Measurements from ENCODE around the gene ISG20L2.
A peak's percentile ranks its signal among the peaks of the same experiment; 100 is the strongest.

The ISG20L2 gene

GRCh38 chr1:156740237-156740740, 11.7 kb upstream of the ISG20L2 start:
- DNase-seq, result no peak

DNA sequence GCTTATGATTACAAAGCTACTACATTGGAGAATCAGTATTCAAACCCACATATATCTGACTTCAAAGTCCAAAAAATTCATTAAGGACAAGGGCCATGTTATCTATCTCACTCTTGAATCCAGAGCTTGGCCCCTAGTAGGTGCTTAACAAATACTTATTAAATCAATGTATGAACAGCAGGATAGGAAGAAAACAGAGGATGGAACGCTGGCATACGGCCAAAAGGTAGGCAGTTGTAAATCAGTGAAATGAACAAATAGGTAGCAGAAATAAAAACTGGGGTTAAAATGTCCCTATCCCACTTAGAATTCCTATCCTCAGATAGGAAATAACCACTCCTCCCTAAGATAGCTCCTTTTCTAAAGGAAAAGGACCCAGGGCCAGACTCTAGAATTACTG, 10.3 kb upstream of the ISG20L2 start:
- DNase-seq, result no peak

DNA sequence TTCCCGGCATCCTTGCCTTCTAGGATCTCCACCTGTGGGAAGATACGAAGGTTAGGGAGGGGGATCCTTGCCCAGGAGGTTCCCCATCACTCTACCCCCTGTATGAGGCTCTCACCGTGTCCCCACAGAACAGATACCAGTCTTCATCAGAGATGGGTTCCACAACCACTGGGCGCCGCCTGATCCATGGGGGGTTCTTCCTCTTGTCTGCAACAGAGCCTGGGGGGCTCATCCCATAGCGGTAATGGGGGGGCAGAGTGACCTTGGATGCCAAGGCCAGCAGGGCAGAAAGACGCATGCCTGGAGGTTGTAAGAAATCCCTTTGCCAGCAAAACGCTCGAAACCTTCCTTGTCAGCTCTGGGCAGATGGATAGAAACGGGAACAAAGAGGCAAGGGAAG, 9.8 kb upstream of the ISG20L2 start:
- DNase-seq, result no peak

DNA sequence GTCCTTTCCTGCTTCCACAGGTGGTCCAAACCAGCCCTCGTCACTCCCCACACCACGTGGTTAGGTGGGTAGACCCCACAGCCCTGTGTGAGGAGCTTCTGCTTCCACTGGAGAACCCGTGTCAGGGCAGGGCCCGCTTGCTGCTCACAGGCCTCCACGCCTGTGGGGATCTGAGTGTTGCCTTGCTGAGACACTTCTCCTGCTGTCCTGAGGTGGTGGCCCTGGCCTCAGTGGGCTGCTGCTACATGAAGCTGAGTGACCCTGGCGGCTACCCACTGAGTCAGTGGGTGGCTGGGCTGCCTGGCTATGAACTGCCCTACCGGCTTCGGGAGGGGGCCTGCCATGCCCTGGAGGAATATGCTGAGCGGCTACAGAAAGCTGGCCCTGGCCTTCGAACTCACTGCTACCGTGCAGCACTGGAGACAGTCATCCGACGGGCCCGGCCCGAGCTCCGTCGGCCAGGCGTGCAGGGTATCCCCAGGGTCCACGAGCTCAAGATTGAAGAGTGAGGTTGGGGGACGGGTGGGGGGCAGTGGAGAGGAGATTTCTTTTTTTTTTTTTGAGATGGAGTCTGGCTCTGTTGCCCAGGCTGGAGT, 5.5 kb upstream of the ISG20L2 start:
- DNase-seq, result no peak

DNA sequence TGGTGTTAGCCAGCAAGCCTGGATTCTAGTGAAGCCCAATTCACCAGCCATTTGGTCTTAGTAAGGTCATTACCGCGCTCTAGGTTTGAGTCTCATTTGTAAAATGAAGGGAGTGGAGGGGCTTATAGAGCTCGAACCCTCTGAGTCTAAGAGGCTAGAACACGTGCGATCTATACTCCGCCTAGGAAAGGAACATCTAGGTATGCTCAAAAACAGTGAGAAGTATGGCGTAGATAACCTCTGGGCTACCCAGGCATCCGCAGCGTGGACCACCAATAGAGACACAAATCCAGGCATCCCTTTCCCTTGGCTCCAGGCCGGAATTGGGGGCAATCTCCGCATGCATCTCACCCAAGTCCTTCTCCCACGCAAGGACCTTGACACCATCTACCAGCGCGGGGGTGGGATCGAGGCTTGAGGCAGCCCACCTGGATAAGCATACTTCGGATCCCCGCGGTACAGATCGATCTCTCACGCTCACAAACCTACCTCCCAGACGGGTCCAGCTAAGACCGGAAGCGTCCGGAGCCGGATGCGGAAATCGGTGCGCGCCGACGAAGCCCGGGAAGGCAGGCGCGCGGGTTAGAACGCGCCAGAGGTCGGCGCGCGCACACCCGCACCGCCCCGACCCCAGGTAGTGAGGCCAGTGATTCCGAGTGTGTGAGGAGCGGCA, 504 bp downstream of the ISG20L2 start, which contains the start of gene METTL25B:
Gene METTL25B, plus strand, starts transcription at position 544 of the 673 bp plus-strand sequence. CDS start 636 bp downstream, outside the sequence.
- DNase-seq, result no peak

- no peak for DNase-seq
These were observed 1.1 kb downstream of the ISG20L2 start for GRCh38 chr1:156727492-156727891.

GRCh38 chr1:156726549-156727226, 1.9 kb downstream of the ISG20L2 start:
- DNase-seq, result no peak

DNA sequence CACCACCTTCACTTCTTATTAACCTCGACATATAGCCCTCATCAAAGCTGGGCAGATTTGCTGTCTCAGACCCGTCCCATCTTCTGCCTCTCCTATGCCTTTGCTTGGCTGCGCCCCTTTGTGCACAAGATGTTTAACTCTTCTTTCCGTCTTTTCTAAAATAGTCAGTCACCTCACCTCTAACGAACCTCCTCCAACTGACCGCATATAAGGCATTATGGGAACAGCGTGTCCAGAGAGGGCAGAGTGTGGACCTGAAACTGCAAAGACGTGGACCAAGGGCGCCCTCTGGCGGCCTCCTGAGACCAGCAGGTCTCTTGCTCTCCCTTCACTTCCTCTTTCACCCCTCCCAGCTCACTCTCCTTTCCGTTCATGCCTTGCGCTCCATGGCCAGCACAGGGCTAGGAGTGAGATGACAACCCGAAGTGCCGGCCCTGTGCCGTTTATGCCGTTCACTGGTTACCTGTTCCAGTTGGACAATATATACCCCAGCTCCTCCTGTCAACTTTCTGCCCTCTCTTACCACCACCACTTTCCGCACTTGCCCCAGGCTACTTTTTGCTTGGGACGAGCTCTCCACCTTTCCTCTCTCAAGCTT, 2.8 kb downstream of the ISG20L2 start:
- peak; percentile 93 for DNase-seq

DNA sequence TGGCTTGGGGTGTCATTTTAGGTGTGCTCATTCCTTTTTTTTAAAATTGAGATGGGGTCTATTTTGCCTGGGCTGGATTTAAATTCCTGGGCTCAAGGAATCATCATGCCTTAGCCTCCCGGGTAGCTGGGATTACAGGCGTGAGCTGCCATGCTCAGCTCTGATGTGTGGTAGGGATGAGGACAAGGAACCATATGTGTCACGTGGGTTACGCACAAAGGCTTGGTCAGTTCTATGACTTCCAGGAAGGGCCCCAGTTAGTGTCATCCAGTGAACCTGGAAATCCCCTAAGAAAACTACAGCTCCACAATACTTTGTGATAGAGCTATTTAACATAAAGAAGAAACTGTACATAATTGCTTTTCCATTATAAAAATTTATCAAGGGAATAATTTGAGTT, 7.0 kb downstream of the ISG20L2 start:
- no peak for DNase-seq

DNA sequence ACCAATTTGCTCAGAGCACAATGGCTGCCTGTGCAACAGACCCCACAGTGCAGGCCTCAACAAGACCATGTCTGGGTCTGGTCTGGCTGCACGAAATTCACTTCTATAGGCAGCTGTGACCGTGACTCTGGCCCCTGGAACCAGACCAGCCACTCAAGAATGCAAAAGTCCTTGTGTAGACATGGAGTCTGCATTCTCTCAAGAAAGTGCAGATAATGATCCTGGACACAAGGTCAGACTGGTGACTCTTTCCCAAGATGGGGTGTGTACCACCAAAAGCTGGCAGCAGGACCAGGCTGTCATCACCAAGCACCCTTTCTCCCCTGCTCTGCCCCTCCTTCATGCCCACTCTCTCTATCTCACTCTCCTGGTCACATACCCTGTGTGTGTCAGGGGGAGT, 7.4 kb downstream of the ISG20L2 start:
- DNase-seq, result no peak

- DNase-seq, result no peak
These were observed 11.2 kb downstream of the ISG20L2 start for GRCh38 chr1:156717351-156717750.

DNA sequence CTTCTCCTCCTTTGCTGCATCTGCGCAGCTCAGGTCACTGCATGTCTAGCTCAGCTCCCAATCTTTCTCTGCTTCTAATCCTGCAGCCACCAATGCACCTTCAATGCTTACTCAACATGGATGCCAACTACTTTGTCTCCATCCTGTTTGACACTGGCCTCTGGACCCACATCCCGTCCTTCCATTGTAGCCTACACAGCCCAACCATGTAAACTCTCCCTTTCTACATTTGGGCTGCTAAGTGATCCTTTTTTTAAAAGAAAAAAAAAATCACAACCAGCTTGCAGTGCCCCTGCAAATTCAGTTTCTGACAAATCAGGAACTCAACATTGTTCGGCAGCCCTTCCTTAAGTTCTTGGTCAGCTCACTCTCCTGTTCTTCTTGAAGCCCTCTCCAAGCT, 13.7 kb downstream of the ISG20L2 start:
- DNase-seq, result no peak

DNA sequence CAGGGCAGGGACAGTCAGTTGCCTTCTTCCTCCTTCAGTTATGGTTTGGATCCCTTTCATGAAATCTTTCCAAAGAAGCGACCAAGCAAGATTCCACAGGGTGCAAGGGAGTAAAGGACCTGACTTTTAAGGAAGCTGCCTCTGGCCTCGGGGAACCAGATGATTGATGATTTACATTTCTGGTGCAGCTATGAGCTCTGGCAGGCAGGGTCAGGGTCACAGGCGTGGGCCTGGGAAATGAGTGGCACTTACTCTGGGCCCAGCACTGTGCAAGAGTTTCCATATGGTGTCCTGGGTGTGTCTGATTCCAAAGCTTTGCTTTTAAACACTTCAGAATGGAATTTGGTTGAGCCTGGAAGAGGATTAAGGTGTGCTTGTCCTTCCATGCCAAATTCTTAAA, 15.9 kb downstream of the ISG20L2 start:
- DNase-seq, result no peak

- peak; percentile 73 for DNase-seq
These were observed 17.4 kb downstream of the ISG20L2 start for GRCh38 chr1:156711011-156711817.

GRCh38 chr1:156709757-156710489, 18.6 kb downstream of the ISG20L2 start:
- peak; percentile 78 for DNase-seq

GRCh38 chr1:156709031-156709430, 19.5 kb downstream of the ISG20L2 start:
- DNase-seq, result no peak

DNA sequence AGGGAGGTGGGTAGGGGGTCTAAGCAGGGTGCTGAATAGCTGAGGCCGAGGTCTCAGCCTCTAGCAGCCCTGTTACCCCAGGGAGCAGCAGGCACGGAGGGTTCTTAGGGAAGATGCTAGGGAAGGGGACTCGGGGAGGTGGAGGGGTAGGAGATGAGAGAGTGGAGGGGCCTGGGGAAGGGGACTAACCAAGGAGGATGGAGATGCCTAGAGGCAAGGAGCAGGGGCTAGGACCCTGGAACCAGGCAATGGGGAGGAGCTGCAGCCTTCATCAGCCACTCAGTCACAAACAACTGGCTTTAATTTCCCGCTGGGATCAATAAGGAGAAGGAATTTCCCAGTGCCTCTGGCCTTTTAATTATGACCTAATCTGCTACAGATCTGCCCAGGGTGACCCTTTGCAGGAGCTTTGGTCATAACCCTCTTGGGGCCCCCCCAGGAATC, 20.3 kb downstream of the ISG20L2 start:
- DNase-seq, result no peak

DNA sequence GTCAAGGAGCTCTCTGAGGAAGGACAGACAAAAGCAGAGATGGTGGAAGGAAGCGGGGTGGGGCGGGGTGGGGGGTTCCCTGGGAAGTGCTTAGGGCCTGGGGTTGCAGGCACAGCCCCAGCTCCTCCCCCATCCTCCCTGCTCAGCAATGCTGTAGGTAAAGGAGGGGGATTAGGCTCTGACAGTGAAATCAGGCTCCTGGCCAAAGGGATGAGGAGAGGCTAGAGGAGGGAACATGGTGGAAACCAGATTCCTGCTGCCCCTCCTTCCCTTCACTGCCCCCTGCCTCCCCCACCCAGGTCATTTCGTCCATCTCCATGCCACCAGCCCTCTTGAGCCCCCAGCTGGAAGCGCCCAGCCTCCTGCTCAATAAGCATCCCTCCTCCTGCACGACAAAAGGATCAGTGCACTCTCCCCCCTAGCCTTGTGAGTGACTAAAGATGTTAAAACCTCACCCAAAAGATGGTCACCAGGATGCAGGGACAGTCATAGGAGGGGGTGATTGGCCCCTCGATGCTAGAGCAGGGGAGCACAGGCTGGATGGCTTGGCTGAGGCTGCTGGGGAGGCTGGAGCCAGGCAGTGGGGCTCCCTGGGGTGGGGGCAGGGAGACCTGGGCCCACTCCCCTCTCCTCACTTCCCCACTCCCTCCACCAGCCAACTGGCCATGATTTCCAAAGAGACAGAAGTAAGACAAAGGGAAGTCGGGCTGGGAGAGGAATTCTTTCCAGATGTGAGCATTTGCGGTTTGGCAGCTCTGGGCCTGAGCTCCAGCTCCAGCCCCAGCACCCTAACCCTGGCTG, 20.9 kb downstream of the ISG20L2 start:
- peak; percentile 81 for DNase-seq

GRCh38 chr1:156706657-156707416, 21.7 kb downstream of the ISG20L2 start:
- peak; percentile 90 for DNase-seq
